GM23338 (cell line): ENCODE measurements around the gene AFP. TPM values are rescaled to one million over a fixed set of nuclear protein-coding genes. Genes with fewer than 3 reads are reported as not detected.

ENCODE experiments used
- ATAC-seq: fragments of 200-7000 bp; cut with Tn5 transposase; 3 replicates; pipeline ENCODE4 v1.9.1; 2020
- DNase-seq: peaks from one replicate; pipeline ENCODE4 v3.0.0-alpha.2; 2015; ENCODE audit warnings: low spot score
- H2AFZ ChIP-seq: fragments of 200-600 bp; sonication (generic); 2 replicates; pipeline ENCODE4 v1.8.0; 2016; ENCODE audit warnings: antibody characterized with exemption, mild to moderate bottlenecking, moderate library complexity
- H3F3A ChIP-seq: fragments of 200-600 bp; sonication (generic); replicated peaks from 2 replicates; pipeline ENCODE4 v1.8.0; 2017; ENCODE audit warnings: antibody characterized with exemption, mixed run types, low read depth
- H3K27ac ChIP-seq: fragments of 200-600 bp; sonication (generic); 2 replicates; pipeline ENCODE4 v1.6.1; 2016; ENCODE audit warnings: low read depth
- H3K27me3 ChIP-seq: fragments of 200-600 bp; sonication (generic); 2 replicates; pipeline ENCODE4 v1.8.0; 2016; ENCODE audit warnings: mild to moderate bottlenecking, mixed run types, moderate library complexity; ENCODE audit not compliant: insufficient read depth
- H3K36me3 ChIP-seq: fragments of 200-600 bp; sonication (generic); 2 replicates; pipeline ENCODE4 v1.8.0; 2016; ENCODE audit warnings: mild to moderate bottlenecking; ENCODE audit not compliant: insufficient read depth
- H3K4me1 ChIP-seq: fragments of 200-600 bp; sonication (generic); 2 replicates; pipeline ENCODE4 v1.8.0; 2016; ENCODE audit warnings: mild to moderate bottlenecking, moderate library complexity; ENCODE audit not compliant: insufficient read depth
- H3K4me2 ChIP-seq: fragments of 200-600 bp; sonication (generic); 2 replicates; pipeline ENCODE4 v1.7.1; 2017; ENCODE audit warnings: mixed run types
- H3K4me3 ChIP-seq: fragments of 200-600 bp; sonication (generic); 2 replicates; pipeline ENCODE4 v1.6.1; 2016; ENCODE audit warnings: mixed run types
- H3K79me2 ChIP-seq: fragments of 200-600 bp; sonication (generic); replicated peaks from 2 replicates; pipeline ENCODE4 v1.8.0; 2017; ENCODE audit warnings: mild to moderate bottlenecking; ENCODE audit not compliant: insufficient read depth
- H3K9me2 ChIP-seq: fragments of 200-600 bp; sonication (generic); 2 replicates; pipeline ENCODE4 v1.8.0; 2017; ENCODE audit not compliant: insufficient read depth
- H4K20me1 ChIP-seq: fragments of 200-600 bp; sonication (generic); replicated peaks from 2 replicates; pipeline ENCODE4 v1.8.0; 2017; ENCODE audit warnings: mild to moderate bottlenecking; ENCODE audit not compliant: insufficient read depth
- H3K27ac Mint-ChIP-seq: 2 replicates; pipeline ENCODE4 v1.8.0; 2020; ENCODE audit warnings: inconsistent platforms, mild to moderate bottlenecking, moderate library complexity, mixed read lengths
- H3K27me3 Mint-ChIP-seq: 3 replicates; pipeline ENCODE4 v1.8.0; 2022; ENCODE audit warnings: low read depth, mild to moderate bottlenecking, moderate library complexity, mixed read lengths, inconsistent platforms; ENCODE audit not compliant: insufficient read depth, poor library complexity
- H3K36me3 Mint-ChIP-seq: 3 replicates; pipeline ENCODE4 v1.8.0; 2021; ENCODE audit warnings: low read depth, mild to moderate bottlenecking, inconsistent platforms, moderate library complexity, mixed read lengths
- H3K4me1 Mint-ChIP-seq: 3 replicates; pipeline ENCODE4 v1.8.0; 2020; ENCODE audit warnings: mild to moderate bottlenecking, inconsistent platforms, mixed read lengths
- H3K4me3 Mint-ChIP-seq: 3 replicates; pipeline ENCODE4 v1.8.0; 2021; ENCODE audit warnings: moderate library complexity, mild to moderate bottlenecking, inconsistent platforms, mixed read lengths
- H3K9me3 Mint-ChIP-seq: 3 replicates; pipeline ENCODE4 v1.8.0; 2020; ENCODE audit warnings: moderate library complexity, mild to moderate bottlenecking, inconsistent platforms, mixed read lengths
- CREB1 ChIP-seq: fragments of 250-450 bp; sonication (Bioruptor Pico); IDR thresholded peaks from 2 replicates; pipeline ENCODE4 v1.5.0; 2020; ENCODE audit warnings: low read depth, mild to moderate bottlenecking, moderate library complexity
- EZH2 ChIP-seq: fragments of 200-600 bp; sonication (generic); IDR thresholded peaks from one replicate; pipeline ENCODE4 v1.8.0; 2017; ENCODE audit warnings: antibody characterized with exemption, mild to moderate bottlenecking, low read depth; ENCODE audit not compliant: unreplicated experiment
- EZH2phosphoT487 ChIP-seq: fragments of 200-600 bp; sonication (generic); IDR thresholded peaks from one replicate; pipeline ENCODE4 v1.8.1; 2018; ENCODE audit warnings: antibody characterized with exemption; ENCODE audit not compliant: unreplicated experiment
- JUNB ChIP-seq: IDR thresholded peaks from one replicate; pipeline ENCODE4 v1.6.1; 2016; ENCODE audit warnings: antibody characterized with exemption; ENCODE audit not compliant: unreplicated experiment
- NANOG ChIP-seq: IDR thresholded peaks from 2 replicates; pipeline ENCODE4 v1.6.1; 2016; ENCODE audit warnings: antibody characterized with exemption, borderline replicate concordance
- POLR2AphosphoS5 ChIP-seq: IDR thresholded peaks from 2 replicates; pipeline ENCODE4 v1.6.1; 2016; ENCODE audit warnings: antibody characterized with exemption, low read depth
- STAT1 ChIP-seq: IDR thresholded peaks from one replicate; pipeline ENCODE4 v1.6.1; 2016; ENCODE audit warnings: antibody characterized with exemption; ENCODE audit not compliant: unreplicated experiment
- ZNF114 ChIP-seq: fragments of 250-450 bp; sonication (Bioruptor Pico); IDR thresholded peaks from 2 replicates; pipeline ENCODE4 v1.5.0; 2020; ENCODE audit warnings: mild to moderate bottlenecking, moderate library complexity
- ZNF331 ChIP-seq: fragments of 250-450 bp; sonication (Bioruptor Pico); IDR thresholded peaks from 2 replicates; pipeline ENCODE4 v1.5.0; 2020; ENCODE audit warnings: low read depth, mild to moderate bottlenecking, moderate library complexity
- polyA plus RNA-seq: library from polyadenylated mRNA; unstranded; fragments of >200 nt; fragmentation: Nextera tagmentation; extraction: Ambion mirVana; gene quantifications from 2 replicates; pipeline ENCODE4 v1.2.1, GENCODE V29; 2016
- total RNA-seq: library from RNA; depleted of rRNA; stranded (reverse); fragments of >200 nt; shearing (Covaris generic); gene quantifications from 2 replicates; pipeline ENCODE4 v1.2.3, GENCODE V29; 2014
- TF ChIP-seq, protein P1 (sequence below): IDR thresholded peaks from 2 replicates; pipeline ENCODE4 v1.6.1; 2016; ENCODE audit warnings: antibody characterized with exemption
- TF ChIP-seq, protein P2 (sequence below), 2 experiments: fragments of 200-600 bp in 1 of 2; sonication (generic) in 1 of 2; conservative IDR thresholded peaks; 2 replicates each; pipeline versions ENCODE4 v1.5.1 to v1.6.1; 2016 to 2017; ENCODE audit warnings: antibody characterized with exemption in 2 of 2, low read depth in 2 of 2, mild to moderate bottlenecking in 2 of 2, moderate library complexity in 1 of 2
- TF ChIP-seq, protein P3 (sequence below): fragments of 250-450 bp; sonication (Bioruptor Pico); IDR thresholded peaks from 2 replicates; pipeline ENCODE4 v1.5.0; 2020; ENCODE audit warnings: mild to moderate bottlenecking, moderate library complexity
- TF ChIP-seq, protein P4 (sequence below): IDR thresholded peaks from one replicate; pipeline ENCODE4 v1.6.1; 2018; ENCODE audit warnings: antibody characterized with exemption; ENCODE audit not compliant: unreplicated experiment

AFP gene
- total and polyA plus RNA-seq, 2 experiments from 2014 or later = 4.0 to 17.3 TPM

DNA sequence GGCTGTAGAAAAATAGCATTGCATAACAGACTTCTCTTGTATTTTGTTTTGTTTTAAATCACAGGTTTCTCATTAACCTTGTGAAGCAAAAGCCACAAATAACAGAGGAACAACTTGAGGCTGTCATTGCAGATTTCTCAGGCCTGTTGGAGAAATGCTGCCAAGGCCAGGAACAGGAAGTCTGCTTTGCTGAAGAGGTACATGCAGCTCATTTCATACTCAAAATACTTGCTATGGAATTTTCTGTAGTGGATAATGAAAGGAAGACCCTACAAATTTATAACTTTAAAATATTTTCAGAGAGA lies 17.6 kb downstream of the AFP start:
- H3K27ac Mint-ChIP-seq = peak overlapping the region; percentile 58

More for the DNA sequence above, 17.6 kb downstream of the AFP start:
- H3F3A ChIP-seq = no peaks in the 10 kb centered on the region
- peaks cover 3% of the 10 kb centered on the region; the same call in 1 of the 2 replicates for H3K9me2 ChIP-seq
- TF ChIP-seq EZH2phosphoT487 (no peak), ZNF114 (no peak), CREB1 (CRISPR knock-in tag) (no peak), JUNB (no peak), ZNF331 (CRISPR knock-in tag) (no peak), NANOG (no peak), POLR2AphosphoS5 (no peak), STAT1 (no peak), EZH2 (no peak)
- TF ChIP-seq, protein P1, sequence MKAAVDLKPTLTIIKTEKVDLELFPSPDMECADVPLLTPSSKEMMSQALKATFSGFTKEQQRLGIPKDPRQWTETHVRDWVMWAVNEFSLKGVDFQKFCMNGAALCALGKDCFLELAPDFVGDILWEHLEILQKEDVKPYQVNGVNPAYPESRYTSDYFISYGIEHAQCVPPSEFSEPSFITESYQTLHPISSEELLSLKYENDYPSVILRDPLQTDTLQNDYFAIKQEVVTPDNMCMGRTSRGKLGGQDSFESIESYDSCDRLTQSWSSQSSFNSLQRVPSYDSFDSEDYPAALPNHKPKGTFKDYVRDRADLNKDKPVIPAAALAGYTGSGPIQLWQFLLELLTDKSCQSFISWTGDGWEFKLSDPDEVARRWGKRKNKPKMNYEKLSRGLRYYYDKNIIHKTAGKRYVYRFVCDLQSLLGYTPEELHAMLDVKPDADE = no peak
- TF ChIP-seq, protein P2, sequence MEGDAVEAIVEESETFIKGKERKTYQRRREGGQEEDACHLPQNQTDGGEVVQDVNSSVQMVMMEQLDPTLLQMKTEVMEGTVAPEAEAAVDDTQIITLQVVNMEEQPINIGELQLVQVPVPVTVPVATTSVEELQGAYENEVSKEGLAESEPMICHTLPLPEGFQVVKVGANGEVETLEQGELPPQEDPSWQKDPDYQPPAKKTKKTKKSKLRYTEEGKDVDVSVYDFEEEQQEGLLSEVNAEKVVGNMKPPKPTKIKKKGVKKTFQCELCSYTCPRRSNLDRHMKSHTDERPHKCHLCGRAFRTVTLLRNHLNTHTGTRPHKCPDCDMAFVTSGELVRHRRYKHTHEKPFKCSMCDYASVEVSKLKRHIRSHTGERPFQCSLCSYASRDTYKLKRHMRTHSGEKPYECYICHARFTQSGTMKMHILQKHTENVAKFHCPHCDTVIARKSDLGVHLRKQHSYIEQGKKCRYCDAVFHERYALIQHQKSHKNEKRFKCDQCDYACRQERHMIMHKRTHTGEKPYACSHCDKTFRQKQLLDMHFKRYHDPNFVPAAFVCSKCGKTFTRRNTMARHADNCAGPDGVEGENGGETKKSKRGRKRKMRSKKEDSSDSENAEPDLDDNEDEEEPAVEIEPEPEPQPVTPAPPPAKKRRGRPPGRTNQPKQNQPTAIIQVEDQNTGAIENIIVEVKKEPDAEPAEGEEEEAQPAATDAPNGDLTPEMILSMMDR (conservative IDR thresholded peaks at IDR 0.05; ENCODE audit: low read depth in 2 of 2) = no peak
- TF ChIP-seq, protein P3, sequence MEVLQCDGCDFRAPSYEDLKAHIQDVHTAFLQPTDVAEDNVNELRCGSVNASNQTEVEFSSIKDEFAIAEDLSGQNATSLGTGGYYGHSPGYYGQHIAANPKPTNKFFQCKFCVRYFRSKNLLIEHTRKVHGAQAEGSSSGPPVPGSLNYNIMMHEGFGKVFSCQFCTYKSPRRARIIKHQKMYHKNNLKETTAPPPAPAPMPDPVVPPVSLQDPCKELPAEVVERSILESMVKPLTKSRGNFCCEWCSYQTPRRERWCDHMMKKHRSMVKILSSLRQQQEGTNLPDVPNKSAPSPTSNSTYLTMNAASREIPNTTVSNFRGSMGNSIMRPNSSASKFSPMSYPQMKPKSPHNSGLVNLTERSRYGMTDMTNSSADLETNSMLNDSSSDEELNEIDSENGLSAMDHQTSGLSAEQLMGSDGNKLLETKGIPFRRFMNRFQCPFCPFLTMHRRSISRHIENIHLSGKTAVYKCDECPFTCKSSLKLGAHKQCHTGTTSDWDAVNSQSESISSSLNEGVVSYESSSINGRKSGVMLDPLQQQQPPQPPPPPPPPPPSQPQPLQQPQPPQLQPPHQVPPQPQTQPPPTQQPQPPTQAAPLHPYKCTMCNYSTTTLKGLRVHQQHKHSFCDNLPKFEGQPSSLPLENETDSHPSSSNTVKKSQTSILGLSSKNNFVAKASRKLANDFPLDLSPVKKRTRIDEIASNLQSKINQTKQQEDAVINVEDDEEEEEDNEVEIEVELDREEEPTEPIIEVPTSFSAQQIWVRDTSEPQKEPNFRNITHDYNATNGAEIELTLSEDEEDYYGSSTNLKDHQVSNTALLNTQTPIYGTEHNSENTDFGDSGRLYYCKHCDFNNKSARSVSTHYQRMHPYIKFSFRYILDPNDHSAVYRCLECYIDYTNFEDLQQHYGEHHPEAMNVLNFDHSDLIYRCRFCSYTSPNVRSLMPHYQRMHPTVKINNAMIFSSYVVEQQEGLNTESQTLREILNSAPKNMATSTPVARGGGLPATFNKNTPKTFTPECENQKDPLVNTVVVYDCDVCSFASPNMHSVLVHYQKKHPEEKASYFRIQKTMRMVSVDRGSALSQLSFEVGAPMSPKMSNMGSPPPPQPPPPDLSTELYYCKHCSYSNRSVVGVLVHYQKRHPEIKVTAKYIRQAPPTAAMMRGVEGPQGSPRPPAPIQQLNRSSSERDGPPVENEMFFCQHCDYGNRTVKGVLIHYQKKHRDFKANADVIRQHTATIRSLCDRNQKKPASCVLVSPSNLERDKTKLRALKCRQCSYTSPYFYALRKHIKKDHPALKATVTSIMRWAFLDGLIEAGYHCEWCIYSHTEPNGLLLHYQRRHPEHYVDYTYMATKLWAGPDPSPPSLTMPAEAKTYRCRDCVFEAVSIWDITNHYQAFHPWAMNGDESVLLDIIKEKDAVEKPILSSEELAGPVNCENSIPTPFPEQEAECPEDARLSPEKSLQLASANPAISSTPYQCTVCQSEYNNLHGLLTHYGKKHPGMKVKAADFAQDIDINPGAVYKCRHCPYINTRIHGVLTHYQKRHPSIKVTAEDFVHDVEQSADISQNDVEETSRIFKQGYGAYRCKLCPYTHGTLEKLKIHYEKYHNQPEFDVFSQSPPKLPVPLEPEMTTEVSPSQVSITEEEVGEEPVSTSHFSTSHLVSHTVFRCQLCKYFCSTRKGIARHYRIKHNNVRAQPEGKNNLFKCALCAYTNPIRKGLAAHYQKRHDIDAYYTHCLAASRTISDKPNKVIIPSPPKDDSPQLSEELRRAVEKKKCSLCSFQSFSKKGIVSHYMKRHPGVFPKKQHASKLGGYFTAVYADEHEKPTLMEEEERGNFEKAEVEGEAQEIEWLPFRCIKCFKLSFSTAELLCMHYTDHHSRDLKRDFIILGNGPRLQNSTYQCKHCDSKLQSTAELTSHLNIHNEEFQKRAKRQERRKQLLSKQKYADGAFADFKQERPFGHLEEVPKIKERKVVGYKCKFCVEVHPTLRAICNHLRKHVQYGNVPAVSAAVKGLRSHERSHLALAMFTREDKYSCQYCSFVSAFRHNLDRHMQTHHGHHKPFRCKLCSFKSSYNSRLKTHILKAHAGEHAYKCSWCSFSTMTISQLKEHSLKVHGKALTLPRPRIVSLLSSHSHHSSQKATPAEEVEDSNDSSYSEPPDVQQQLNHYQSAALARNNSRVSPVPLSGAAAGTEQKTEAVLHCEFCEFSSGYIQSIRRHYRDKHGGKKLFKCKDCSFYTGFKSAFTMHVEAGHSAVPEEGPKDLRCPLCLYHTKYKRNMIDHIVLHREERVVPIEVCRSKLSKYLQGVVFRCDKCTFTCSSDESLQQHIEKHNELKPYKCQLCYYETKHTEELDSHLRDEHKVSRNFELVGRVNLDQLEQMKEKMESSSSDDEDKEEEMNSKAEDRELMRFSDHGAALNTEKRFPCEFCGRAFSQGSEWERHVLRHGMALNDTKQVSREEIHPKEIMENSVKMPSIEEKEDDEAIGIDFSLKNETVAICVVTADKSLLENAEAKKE (CRISPR knock-in tag) = no peak
- TF ChIP-seq, protein P4, sequence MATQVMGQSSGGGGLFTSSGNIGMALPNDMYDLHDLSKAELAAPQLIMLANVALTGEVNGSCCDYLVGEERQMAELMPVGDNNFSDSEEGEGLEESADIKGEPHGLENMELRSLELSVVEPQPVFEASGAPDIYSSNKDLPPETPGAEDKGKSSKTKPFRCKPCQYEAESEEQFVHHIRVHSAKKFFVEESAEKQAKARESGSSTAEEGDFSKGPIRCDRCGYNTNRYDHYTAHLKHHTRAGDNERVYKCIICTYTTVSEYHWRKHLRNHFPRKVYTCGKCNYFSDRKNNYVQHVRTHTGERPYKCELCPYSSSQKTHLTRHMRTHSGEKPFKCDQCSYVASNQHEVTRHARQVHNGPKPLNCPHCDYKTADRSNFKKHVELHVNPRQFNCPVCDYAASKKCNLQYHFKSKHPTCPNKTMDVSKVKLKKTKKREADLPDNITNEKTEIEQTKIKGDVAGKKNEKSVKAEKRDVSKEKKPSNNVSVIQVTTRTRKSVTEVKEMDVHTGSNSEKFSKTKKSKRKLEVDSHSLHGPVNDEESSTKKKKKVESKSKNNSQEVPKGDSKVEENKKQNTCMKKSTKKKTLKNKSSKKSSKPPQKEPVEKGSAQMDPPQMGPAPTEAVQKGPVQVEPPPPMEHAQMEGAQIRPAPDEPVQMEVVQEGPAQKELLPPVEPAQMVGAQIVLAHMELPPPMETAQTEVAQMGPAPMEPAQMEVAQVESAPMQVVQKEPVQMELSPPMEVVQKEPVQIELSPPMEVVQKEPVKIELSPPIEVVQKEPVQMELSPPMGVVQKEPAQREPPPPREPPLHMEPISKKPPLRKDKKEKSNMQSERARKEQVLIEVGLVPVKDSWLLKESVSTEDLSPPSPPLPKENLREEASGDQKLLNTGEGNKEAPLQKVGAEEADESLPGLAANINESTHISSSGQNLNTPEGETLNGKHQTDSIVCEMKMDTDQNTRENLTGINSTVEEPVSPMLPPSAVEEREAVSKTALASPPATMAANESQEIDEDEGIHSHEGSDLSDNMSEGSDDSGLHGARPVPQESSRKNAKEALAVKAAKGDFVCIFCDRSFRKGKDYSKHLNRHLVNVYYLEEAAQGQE = no peak
- no peaks in the 10 kb centered on the region for H3K79me2 ChIP-seq
- H3K9me3 Mint-ChIP-seq = peaks cover 3% of the 10 kb centered on the region; the same call in 2 of the 3 replicates
- no peak overlapping the region for H3K4me3 ChIP-seq
- H3K4me1 ChIP-seq = peaks cover 52% of the 10 kb centered on the region
- ATAC-seq = no peak
- H3K27me3 ChIP-seq = no peaks in the 10 kb centered on the region
- peaks cover 9% of the 10 kb centered on the region for H3K27me3 Mint-ChIP-seq
- H3K4me3 Mint-ChIP-seq = no peak overlapping the region
- H4K20me1 ChIP-seq = no peaks in the 10 kb centered on the region
- DNase-seq = no peak
- peaks cover 15% of the 10 kb centered on the region for H3K36me3 Mint-ChIP-seq
- no peaks in the 10 kb centered on the region for H3K36me3 ChIP-seq
- peak overlapping the region; percentile 15 for H3K4me2 ChIP-seq
- H3K27ac ChIP-seq = peak overlapping the region; percentile 90
- peak overlapping the region; percentile 53; the same call in 1 of the 2 replicates for H2AFZ ChIP-seq
- H3K4me1 Mint-ChIP-seq = peaks cover 48% of the 10 kb centered on the region
